H1 (cell line): Measurements from ENCODE around the gene FRMD4A.

Experiments
- CHD2 ChIP-seq: IDR thresholded peaks from 2 replicates; pipeline ENCODE4 v1.6.1; 2012; ENCODE audit warnings: low read length, improper control_type of control experiment
- CREB1 ChIP-seq: IDR thresholded peaks from 2 replicates; pipeline ENCODE4 v1.6.1; 2012; ENCODE audit warnings: inconsistent platforms
- CTCF ChIP-seq, 3 experiments: IDR thresholded peaks; 1 replicate in 2 of 3; 2 replicates in 1 of 3; pipeline versions ENCODE4 v1.5.1 to v1.6.1; 2011; ENCODE audit warnings: low read length in 3 of 3, mild to moderate bottlenecking in 3 of 3, inconsistent platforms in 2 of 3, low read depth in 1 of 3, moderate library complexity in 1 of 3; ENCODE audit not compliant: insufficient read depth in 1 of 3; ENCODE audit errors: control extremely low read depth in 1 of 3
- JUN ChIP-seq: IDR thresholded peaks from 2 replicates; pipeline ENCODE4 v1.6.1; 2011; ENCODE audit warnings: low read depth, mild to moderate bottlenecking, improper control_type of control experiment, low read length
- JUND ChIP-seq: IDR thresholded peaks from 2 replicates; pipeline ENCODE4 v1.6.1; 2011; ENCODE audit warnings: mild to moderate bottlenecking, improper control_type of control experiment, low read length
- RAD21 ChIP-seq, 2 experiments: IDR thresholded peaks in 1 of 2; conservative IDR thresholded peaks in 1 of 2; 2 replicates each; pipeline ENCODE4 v1.6.1; 2011; ENCODE audit warnings: low read depth in 2 of 2, low read length in 2 of 2, improper control_type of control experiment in 1 of 2, inconsistent platforms in 1 of 2, mild to moderate bottlenecking in 1 of 2, moderate library complexity in 1 of 2
- YY1 ChIP-seq: IDR thresholded peaks from 2 replicates; pipeline ENCODE4 v1.6.1; 2011; ENCODE audit warnings: low read depth, mild to moderate bottlenecking, low read length

GRCh38 chr10:13674645-13675588 lies 655.8 kb downstream of the FRMD4A start:
- TF ChIP-seq CTCF (IDR thresholded peaks at IDR 0.05; ENCODE audit: control extremely low read depth in 1 of 3, insufficient read depth in 1 of 3, low read depth in 1 of 3, low read length in 3 of 3), result no peak
- no peak for TF ChIP-seq RAD21 (IDR thresholded peaks at IDR 0.05 in 1 of 2, conservative IDR thresholded peaks at IDR 0.05 in 1 of 2; ENCODE audit: low read depth in 2 of 2, low read length in 2 of 2)
- TF ChIP-seq YY1, result no peak
- TF ChIP-seq JUN, result no peak
- peak; percentile 63 for TF ChIP-seq CREB1
- no peak for TF ChIP-seq JUND
- no peak for TF ChIP-seq CHD2
